ENCODE data around the gene NFATC2IP. TPM values are rescaled to one million over a fixed set of nuclear protein-coding genes. Genes with fewer than 3 reads are reported as not detected.

The NFATC2IP gene
- total RNA-seq, 1 experiment from 2014 or later, result 73.0 TPM

- no peak overlapping the region for H3K27ac ChIP-seq
- no peak overlapping the region for H3K4me2 ChIP-seq
- ChIA-PET POLR2A (ENCODE audit: unreplicated experiment) (no interaction called here), CTCF (no interaction called here)
- H3K27me3 ChIP-seq (ENCODE audit: insufficient read depth, low read depth), result no peaks in the 10 kb centered on the region
- H3K79me2 ChIP-seq (ENCODE audit: low read depth), result no peaks in the 10 kb centered on the region; the same call in 1 of the 2 replicates
- no peaks in the 10 kb centered on the region for H4K20me1 ChIP-seq (ENCODE audit: insufficient read depth)
- H3K9me2 ChIP-seq (ENCODE audit: insufficient read depth), result no peaks in the 10 kb centered on the region
- TSS peak; percentile 2 for BruUV-seq (replicated peaks)
- no peak for TF ChIP-seq EZH2 (IDR thresholded peaks at IDR 0.05; ENCODE audit: low read depth)
- no peak for TF ChIP-seq CTCF (conservative IDR thresholded peaks at IDR 0.05)
- intact Hi-C loops (cut with micrococcal nuclease; ENCODE audit: unreplicated experiment), result no loop called here
- no peak overlapping the region for H3K4me3 ChIP-seq
- peaks cover 42% of the 10 kb centered on the region for H3F3A ChIP-seq (ENCODE audit: insufficient read depth, low read depth)
- no peak overlapping the region for H2AFZ ChIP-seq
- no peaks in the 10 kb centered on the region for H3K9me3 ChIP-seq (ENCODE audit: insufficient read depth, low read depth)
- H3K4me1 ChIP-seq (replicated peaks; ENCODE audit: insufficient read depth), result no peaks in the 10 kb centered on the region
- no peaks in the 10 kb centered on the region; the same call in 1 of the 2 replicates for H3K36me3 ChIP-seq (ENCODE audit: low read depth)
- no peak for DNase-seq
Measured at GRCh38 chr16:28917095-28917494, 33.6 kb upstream of the NFATC2IP start.

GRCh38 chr16:28918698-28919097 lies 32.0 kb upstream of the NFATC2IP start:
- TF ChIP-seq CTCF (conservative IDR thresholded peaks at IDR 0.05) (no peak), EZH2 (IDR thresholded peaks at IDR 0.05; ENCODE audit: low read depth) (no peak)
- H3K4me2 ChIP-seq, result no peak overlapping the region
- H2AFZ ChIP-seq, result no peak overlapping the region
- H3K9me3 ChIP-seq (ENCODE audit: insufficient read depth, low read depth), result no peaks in the 10 kb centered on the region
- DNase-seq, result no peak
- ChIA-PET POLR2A (ENCODE audit: unreplicated experiment) (interaction anchor here (0.7 kb wide), 1 partner anchor 18 kb away, joined by 3 read pairs; no protein-coding TSS in a partner anchor), CTCF (no interaction called here)
- no TSS peak for BruUV-seq (replicated peaks)
- peaks cover 13% of the 10 kb centered on the region for H3K79me2 ChIP-seq (ENCODE audit: low read depth)
- no peaks in the 10 kb centered on the region for H3K9me2 ChIP-seq (ENCODE audit: insufficient read depth)
- peaks cover 9% of the 10 kb centered on the region for H3K4me1 ChIP-seq (replicated peaks; ENCODE audit: insufficient read depth)
- intact Hi-C loops (cut with micrococcal nuclease; ENCODE audit: unreplicated experiment), result no loop called here
- H3K4me3 ChIP-seq, result no peak overlapping the region
- no peak overlapping the region for H3K27ac ChIP-seq
- peaks cover 33% of the 10 kb centered on the region for H3F3A ChIP-seq (ENCODE audit: insufficient read depth, low read depth)
- no peaks in the 10 kb centered on the region for H4K20me1 ChIP-seq (ENCODE audit: insufficient read depth)
- no peaks in the 10 kb centered on the region for H3K27me3 ChIP-seq (ENCODE audit: insufficient read depth, low read depth)
- no peaks in the 10 kb centered on the region; the same call in 1 of the 2 replicates for H3K36me3 ChIP-seq (ENCODE audit: low read depth)

- H4K20me1 ChIP-seq (ENCODE audit: insufficient read depth), result no peaks in the 10 kb centered on the region
- no peak overlapping the region for H2AFZ ChIP-seq
- H3K36me3 ChIP-seq (ENCODE audit: low read depth), result no peaks in the 10 kb centered on the region
- H3F3A ChIP-seq (ENCODE audit: insufficient read depth, low read depth), result peaks cover 33% of the 10 kb centered on the region
- no peaks in the 10 kb centered on the region for H3K9me2 ChIP-seq (ENCODE audit: insufficient read depth)
- intact Hi-C loops (cut with micrococcal nuclease; ENCODE audit: unreplicated experiment), result no loop called here
- DNase-seq, result no peak
- no peaks in the 10 kb centered on the region for H3K27me3 ChIP-seq (ENCODE audit: insufficient read depth, low read depth)
- peaks cover 13% of the 10 kb centered on the region for H3K4me1 ChIP-seq (replicated peaks; ENCODE audit: insufficient read depth)
- no TSS peak for BruUV-seq (replicated peaks)
- peak overlapping the region; percentile 85 for H3K4me2 ChIP-seq
- CTCF ChIA-PET, result no interaction called here
- H3K4me3 ChIP-seq, result no peak overlapping the region; the same call in 1 of the 2 replicates
- no peaks in the 10 kb centered on the region for H3K9me3 ChIP-seq (ENCODE audit: insufficient read depth, low read depth)
- POLR2A ChIA-PET (ENCODE audit: unreplicated experiment), result interaction anchor here (0.6 to 0.7 kb wide), 4 partner anchors 21 to 640 kb away, joined by 3 to 9 read pairs (median 4); no protein-coding TSS in a partner anchor
- no peak for TF ChIP-seq CTCF (conservative IDR thresholded peaks at IDR 0.05)
- H3K27ac ChIP-seq, result no peak overlapping the region
- H3K79me2 ChIP-seq (ENCODE audit: low read depth), result peaks cover 13% of the 10 kb centered on the region
Measured at GRCh38 chr16:28923231-28923587, 27.5 kb upstream of the NFATC2IP start.
